H9 (cell line): ENCODE results near the gene NSUN7. TPM values are rescaled to one million over a fixed set of nuclear protein-coding genes. Genes with fewer than 3 reads are reported as not detected.

Experiments
- DNase-seq: peaks from one replicate; pipeline ENCODE4 v3.0.0-alpha.2; 2017
- H2AFZ ChIP-seq: one replicate; pipeline ENCODE4 v1.6.1; 2013; ENCODE audit warnings: mild to moderate bottlenecking, low read length, control low read depth, moderate library complexity
- H2AK5ac ChIP-seq: 2 replicates; pipeline ENCODE4 v1.6.1; 2013; ENCODE audit warnings: low read length, control low read depth, mixed read lengths; ENCODE audit not compliant: insufficient read length
- H2BK120ac ChIP-seq: one replicate; pipeline ENCODE4 v1.6.1; 2013; ENCODE audit warnings: low read depth, mild to moderate bottlenecking, low read length, control low read depth, inconsistent platforms; ENCODE audit not compliant: poor library complexity, severe bottlenecking
- H2BK12ac ChIP-seq: 2 replicates; pipeline ENCODE4 v1.6.1; 2013; ENCODE audit warnings: low read length, control low read depth, mixed read lengths, low read depth; ENCODE audit not compliant: insufficient read length
- H2BK15ac ChIP-seq: 2 replicates; pipeline ENCODE4 v1.6.1; 2013; ENCODE audit warnings: low read depth, low read length, control low read depth
- H2BK20ac ChIP-seq: one replicate; pipeline ENCODE4 v1.6.1; 2013; ENCODE audit warnings: low read depth, mild to moderate bottlenecking, low read length, control low read depth, inconsistent platforms; ENCODE audit not compliant: poor library complexity, severe bottlenecking
- H2BK5ac ChIP-seq: 2 replicates; pipeline ENCODE4 v1.6.1; 2013; ENCODE audit warnings: low read length, control low read depth, mixed read lengths; ENCODE audit not compliant: insufficient read length
- H3K14ac ChIP-seq: 2 replicates; pipeline ENCODE4 v1.6.1; 2013; ENCODE audit warnings: low read length, control low read depth; ENCODE audit not compliant: insufficient read depth
- H3K18ac ChIP-seq: 2 replicates; pipeline ENCODE4 v1.6.1; 2013; ENCODE audit warnings: low read depth, mild to moderate bottlenecking, mixed read lengths, low read length, control low read depth; ENCODE audit not compliant: insufficient read length
- H3K23ac ChIP-seq: 2 replicates; pipeline ENCODE4 v1.6.1; 2013; ENCODE audit warnings: low read length, control low read depth, mixed read lengths, low read depth; ENCODE audit not compliant: insufficient read length
- H3K23me2 ChIP-seq: 2 replicates; pipeline ENCODE4 v1.6.1; 2013; ENCODE audit warnings: low read depth, mild to moderate bottlenecking, mixed read lengths, low read length, control low read depth; ENCODE audit not compliant: insufficient read length, poor library complexity, severe bottlenecking
- H3K27ac ChIP-seq: 2 replicates; pipeline ENCODE4 v1.5.1; 2013; ENCODE audit warnings: low read length, control low read depth, mixed read lengths, low read depth; ENCODE audit not compliant: insufficient read length
- H3K27me3 ChIP-seq: 2 replicates; pipeline ENCODE4 v1.6.1; 2013; ENCODE audit warnings: low read length, control low read depth, inconsistent platforms; ENCODE audit not compliant: insufficient read depth
- H3K4ac ChIP-seq: 2 replicates; pipeline ENCODE4 v1.6.1; 2013; ENCODE audit warnings: low read depth, mild to moderate bottlenecking, control low read depth, inconsistent platforms, low read length, moderate library complexity
- H3K4me1 ChIP-seq: 2 replicates; pipeline ENCODE4 v1.6.1; 2013; ENCODE audit warnings: low read length, control low read depth, inconsistent platforms; ENCODE audit not compliant: insufficient read depth
- H3K4me2 ChIP-seq: 2 replicates; pipeline ENCODE4 v1.6.1; 2013; ENCODE audit warnings: low read length, control low read depth, mixed read lengths; ENCODE audit not compliant: insufficient read length, insufficient read depth
- H3K56ac ChIP-seq: 2 replicates; pipeline ENCODE4 v1.6.1; 2013; ENCODE audit warnings: low read depth, mild to moderate bottlenecking, mixed read lengths, low read length, control low read depth; ENCODE audit not compliant: insufficient read length
- H3K79me1 ChIP-seq: 2 replicates; pipeline ENCODE4 v1.6.1; 2013; ENCODE audit warnings: low read depth, mild to moderate bottlenecking, moderate library complexity, low read length, control low read depth, inconsistent platforms; ENCODE audit not compliant: insufficient read depth, poor library complexity, severe bottlenecking
- H3K79me2 ChIP-seq: 2 replicates; pipeline ENCODE4 v1.6.1; 2013; ENCODE audit warnings: low read length, control low read depth, inconsistent platforms; ENCODE audit not compliant: insufficient read depth
- H3K9ac ChIP-seq: 2 replicates; pipeline ENCODE4 v1.6.1; 2013; ENCODE audit warnings: low read length, control low read depth, mixed read lengths; ENCODE audit not compliant: insufficient read length; ENCODE audit errors: extremely low read depth
- H3K9me3 ChIP-seq: one replicate; pipeline ENCODE4 v1.6.1; 2013; ENCODE audit warnings: low read depth, low read length, inconsistent platforms; ENCODE audit not compliant: control insufficient read depth
- H3T11ph ChIP-seq: one replicate; pipeline ENCODE4 v1.6.1; 2013; ENCODE audit warnings: mild to moderate bottlenecking, low read length, control low read depth, inconsistent platforms
- H4K20me1 ChIP-seq: one replicate; pipeline ENCODE4 v1.6.1; 2013; ENCODE audit not compliant: control insufficient read depth, insufficient read length, insufficient read depth
- H4K5ac ChIP-seq: 2 replicates; pipeline ENCODE4 v1.6.1; 2013; ENCODE audit warnings: low read depth, mild to moderate bottlenecking, mixed read lengths, low read length, control low read depth; ENCODE audit not compliant: insufficient read length
- H4K8ac ChIP-seq: replicated peaks from 2 replicates; pipeline ENCODE4 v1.6.1; 2013; ENCODE audit warnings: low read length, control low read depth, mixed read lengths, low read depth; ENCODE audit not compliant: insufficient read length
- H4K91ac ChIP-seq: 2 replicates; pipeline ENCODE4 v1.6.1; 2013; ENCODE audit warnings: low read depth, mild to moderate bottlenecking, moderate library complexity, mixed read lengths, low read length, control low read depth; ENCODE audit not compliant: insufficient read length
- H3K27ac Mint-ChIP-seq, 3 experiments: 2 replicates in 2 of 3; 3 replicates in 1 of 3; pipeline ENCODE4 v1.8.0; 2020 to 2021; ENCODE audit warnings: mixed read lengths in 3 of 3, mild to moderate bottlenecking in 1 of 3, moderate library complexity in 1 of 3
- H3K27me3 Mint-ChIP-seq: 2 replicates; pipeline ENCODE4 v1.8.0; 2021; ENCODE audit warnings: low read depth, mild to moderate bottlenecking, moderate library complexity, mixed read lengths
- H3K36me3 Mint-ChIP-seq, 3 experiments: 2 replicates in 2 of 3; 3 replicates in 1 of 3; pipeline ENCODE4 v1.8.0; 2020 to 2021; ENCODE audit warnings: low read depth in 3 of 3, mixed read lengths in 3 of 3; ENCODE audit not compliant: insufficient read depth in 1 of 3
- H3K4me1 Mint-ChIP-seq, 2 experiments: 2 replicates each; pipeline ENCODE4 v1.8.0; 2020; ENCODE audit warnings: mixed read lengths in 2 of 2
- H3K4me3 Mint-ChIP-seq, 2 experiments: 2 replicates in 1 of 2; 3 replicates in 1 of 2; pipeline ENCODE4 v1.8.0; 2020 to 2021; ENCODE audit warnings: mild to moderate bottlenecking in 2 of 2, mixed read lengths in 2 of 2, moderate library complexity in 1 of 2
- H3K9me3 Mint-ChIP-seq, 2 experiments: 2 replicates in 1 of 2; 3 replicates in 1 of 2; pipeline ENCODE4 v1.8.0; 2020; ENCODE audit warnings: mild to moderate bottlenecking in 2 of 2, mixed read lengths in 2 of 2, moderate library complexity in 1 of 2
- WGBS: extraction: QIAGEN DNeasy Blood & Tissue Kit; methylation state at CpG from one replicate; pipeline ENCODE4 v1.1.7; 2013; ENCODE audit warnings: missing lambda C conversion rate, low lambda C conversion rate, mixed read lengths; ENCODE audit not compliant: insufficient read length; ENCODE audit errors: extremely low coverage; 5-methylcytosine and 5-hydroxymethylcytosine counted together
- total RNA-seq: library from RNA; stranded (reverse); gene quantifications from 2 replicates; pipeline ENCODE4 v1.2.1, GENCODE V29; 2021
- TF ChIP-seq, protein P1 (sequence below): fragments of 200-600 bp; sonication (generic); conservative IDR thresholded peaks from 3 replicates; pipeline ENCODE4 v1.8.0; 2021; ENCODE audit warnings: antibody characterized with exemption, mild to moderate bottlenecking

The NSUN7 gene
- total RNA-seq, 1 experiment from 2014 or later, result 15.9 TPM

DNA sequence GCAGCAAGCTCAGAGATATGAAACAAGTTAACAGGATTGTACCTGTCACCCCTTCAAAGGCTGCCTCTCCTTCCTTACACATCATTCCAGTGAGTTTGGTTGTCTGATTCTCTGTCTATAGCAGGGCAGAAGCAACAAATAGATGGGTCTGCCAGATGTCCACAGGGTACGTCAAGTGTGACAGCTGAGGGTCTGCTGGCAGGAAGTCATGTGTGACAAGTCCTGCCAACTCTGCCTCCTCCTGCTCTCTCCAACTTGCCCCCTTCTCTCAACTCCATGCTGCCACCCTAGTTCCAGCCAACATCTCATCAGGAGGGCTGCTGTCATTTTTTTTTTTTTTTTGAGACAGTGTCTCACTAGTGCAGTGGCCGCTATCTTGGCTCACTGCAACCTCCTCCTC is 109.2 kb downstream of the NSUN7 start:
- no CpG with 5 or more reads among the region's 2 CpGs for whole genome bisulfite sequencing
- Histone ChIP-seq H3K23ac (no peak overlapping the region), H4K91ac (no peak overlapping the region), H3K4ac (no peak overlapping the region), H2AK5ac (no peak overlapping the region), H3K56ac (no peak overlapping the region), H3K23me2 (peaks cover 7% of the 10 kb centered on the region), H2AFZ (no peak overlapping the region), H3K27me3 (no peaks in the 10 kb centered on the region), H3K79me1 (no peaks in the 10 kb centered on the region), H2BK120ac (no peak overlapping the region), H2BK15ac (no peak overlapping the region), H3K4me2 (no peak overlapping the region), H3K9ac (no peak overlapping the region), H3K79me2 (no peaks in the 10 kb centered on the region), H2BK5ac (no peak overlapping the region), H2BK20ac (no peak overlapping the region), H2BK12ac (no peak overlapping the region), H3T11ph (no peak overlapping the region), H3K18ac (no peak overlapping the region), H4K5ac (no peak overlapping the region), H4K20me1 (no peaks in the 10 kb centered on the region), H3K14ac (no peak overlapping the region), H3K27ac (no peak overlapping the region), H3K4me1 (no peaks in the 10 kb centered on the region), H3K9me3 (no peaks in the 10 kb centered on the region), H4K8ac (no peak overlapping the region)
- Mint-ChIP-seq H3K36me3 (peaks cover under 1 to 4% (median 3%) of the 10 kb centered on the region in 3 experiments; a peak in 4 of 7 replicates), H3K27ac (no peak overlapping the region), H3K9me3 (no peaks in the 10 kb centered on the region), H3K27me3 (no peaks in the 10 kb centered on the region; the same call in 1 of the 2 replicates), H3K4me1 (peaks cover 9 to 18% of the 10 kb centered on the region in 2 experiments), H3K4me3 (no peak overlapping the region)
- TF ChIP-seq, protein P1, sequence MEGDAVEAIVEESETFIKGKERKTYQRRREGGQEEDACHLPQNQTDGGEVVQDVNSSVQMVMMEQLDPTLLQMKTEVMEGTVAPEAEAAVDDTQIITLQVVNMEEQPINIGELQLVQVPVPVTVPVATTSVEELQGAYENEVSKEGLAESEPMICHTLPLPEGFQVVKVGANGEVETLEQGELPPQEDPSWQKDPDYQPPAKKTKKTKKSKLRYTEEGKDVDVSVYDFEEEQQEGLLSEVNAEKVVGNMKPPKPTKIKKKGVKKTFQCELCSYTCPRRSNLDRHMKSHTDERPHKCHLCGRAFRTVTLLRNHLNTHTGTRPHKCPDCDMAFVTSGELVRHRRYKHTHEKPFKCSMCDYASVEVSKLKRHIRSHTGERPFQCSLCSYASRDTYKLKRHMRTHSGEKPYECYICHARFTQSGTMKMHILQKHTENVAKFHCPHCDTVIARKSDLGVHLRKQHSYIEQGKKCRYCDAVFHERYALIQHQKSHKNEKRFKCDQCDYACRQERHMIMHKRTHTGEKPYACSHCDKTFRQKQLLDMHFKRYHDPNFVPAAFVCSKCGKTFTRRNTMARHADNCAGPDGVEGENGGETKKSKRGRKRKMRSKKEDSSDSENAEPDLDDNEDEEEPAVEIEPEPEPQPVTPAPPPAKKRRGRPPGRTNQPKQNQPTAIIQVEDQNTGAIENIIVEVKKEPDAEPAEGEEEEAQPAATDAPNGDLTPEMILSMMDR, result no peak
- DNase-seq, result no peak

Other genes with a start within 250 kb of the NSUN7 start
- 70.3 and 75.9 TPM in 2 replicates for gene RBM47, start 120.1 kb upstream of the NSUN7 start, total RNA-seq